GM19025 (cell line): ENCODE measurements around the gene HDAC4.
"Not testable (repeated sequence)": the region's sequence is repeated elsewhere in the genome, so short reads cannot be mapped to it uniquely, and the experiment has no call there.

Experiments
- ATAC-seq: cut with Tn5 transposase; IDR thresholded peaks from one replicate; pipeline ENCODE4 v1.9.1; 2021; ENCODE audit warnings: mild to moderate bottlenecking, low read depth, moderate library complexity; ENCODE audit not compliant: unreplicated experiment

The HDAC4 gene

DNA sequence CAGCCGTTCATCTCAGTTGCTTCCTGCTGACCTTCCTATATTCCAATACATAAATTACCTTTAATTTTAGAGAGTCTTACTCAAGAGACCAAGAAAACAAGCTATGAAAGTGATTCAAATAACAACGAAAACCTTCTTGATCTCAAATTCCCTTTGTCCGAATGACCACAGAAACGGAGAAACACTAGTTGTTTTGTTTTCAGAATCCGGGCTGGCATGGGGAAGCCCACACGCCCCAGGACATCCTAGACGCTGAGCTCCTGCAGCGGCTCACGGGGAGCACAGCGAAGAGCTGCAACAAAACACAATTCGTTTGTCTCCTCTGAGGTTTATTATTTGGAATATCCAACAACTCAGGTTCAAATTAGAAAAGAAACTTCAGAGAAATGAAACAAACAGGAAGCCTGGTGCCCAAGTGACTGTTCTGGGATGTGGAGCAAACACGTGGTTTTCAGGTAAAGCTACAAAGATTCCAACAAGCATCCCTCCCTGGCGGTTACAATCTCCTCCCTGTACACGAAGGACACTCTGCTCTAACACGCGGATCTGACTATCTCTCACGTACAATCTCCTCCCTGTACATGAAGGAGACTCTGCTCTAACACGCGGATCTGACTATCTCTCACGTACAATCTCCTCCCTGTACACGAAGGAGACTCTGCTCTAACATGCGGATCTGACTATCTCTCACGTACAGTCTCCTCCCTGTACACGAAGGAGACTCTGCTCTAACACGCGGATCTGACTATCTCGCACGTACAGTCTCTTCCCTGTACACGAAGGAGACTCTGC, 315.4 kb downstream of the HDAC4 start:
- no peak for ATAC-seq

DNA sequence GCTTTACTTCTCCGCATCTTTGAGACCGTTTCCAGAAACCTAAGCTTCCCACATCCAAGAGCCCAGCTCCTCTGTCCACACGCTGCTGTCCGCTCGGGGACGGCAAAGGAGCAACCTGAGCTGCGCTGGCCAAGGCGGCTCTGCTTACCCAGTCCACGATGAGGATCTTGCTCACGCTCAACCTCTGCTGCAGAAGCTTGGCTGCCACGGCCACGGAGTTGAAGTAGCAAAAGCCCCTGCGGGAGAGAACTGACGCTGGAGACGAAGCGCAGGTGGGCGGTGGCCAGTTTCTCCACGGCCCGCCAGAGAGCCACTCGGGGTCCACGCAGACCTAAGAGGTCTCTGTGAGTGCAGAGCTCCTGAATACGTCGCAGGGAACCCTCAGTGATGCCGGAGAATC, 316.8 kb downstream of the HDAC4 start:
- no peak for ATAC-seq

DNA sequence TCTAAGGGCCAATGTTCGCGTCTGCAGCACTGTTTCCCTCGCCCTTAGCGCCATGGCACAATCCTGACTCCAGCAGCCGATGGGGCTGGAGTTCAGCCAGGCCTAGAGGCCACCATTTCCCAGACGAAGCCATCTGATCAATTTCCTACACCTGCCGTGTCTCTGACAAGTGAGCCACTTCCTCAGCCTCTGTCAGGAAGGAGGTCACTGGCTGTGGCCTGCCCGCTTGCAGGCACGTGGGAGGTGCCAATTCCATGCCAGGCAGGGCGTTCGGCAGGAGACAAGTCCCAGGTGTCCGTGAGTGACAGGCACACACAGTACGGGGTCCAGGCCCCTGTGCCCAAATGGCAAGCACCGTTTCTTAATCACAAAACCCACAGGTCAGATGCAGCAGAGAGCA, 318.4 kb downstream of the HDAC4 start:
- no peak for ATAC-seq

DNA sequence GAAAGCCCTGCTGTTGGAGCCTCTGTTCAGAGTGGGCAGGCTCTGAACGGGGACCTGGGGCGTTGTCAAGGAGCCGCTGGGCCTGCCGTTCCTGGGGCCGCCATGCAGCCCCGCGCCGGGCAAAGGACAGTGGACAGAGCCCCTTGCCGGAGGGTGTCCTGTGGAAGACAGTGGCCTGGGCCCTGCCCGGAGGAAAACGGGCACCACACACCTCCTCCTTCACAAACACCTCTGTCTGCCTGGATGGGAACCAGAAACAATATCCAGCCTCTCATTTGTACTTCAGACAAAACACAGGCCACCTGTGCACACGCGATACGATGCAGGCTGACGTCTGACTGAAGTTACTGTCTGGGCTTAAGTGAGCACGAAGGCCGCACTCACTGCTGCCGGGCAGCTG, 319.2 kb downstream of the HDAC4 start:
- no peak for ATAC-seq

DNA sequence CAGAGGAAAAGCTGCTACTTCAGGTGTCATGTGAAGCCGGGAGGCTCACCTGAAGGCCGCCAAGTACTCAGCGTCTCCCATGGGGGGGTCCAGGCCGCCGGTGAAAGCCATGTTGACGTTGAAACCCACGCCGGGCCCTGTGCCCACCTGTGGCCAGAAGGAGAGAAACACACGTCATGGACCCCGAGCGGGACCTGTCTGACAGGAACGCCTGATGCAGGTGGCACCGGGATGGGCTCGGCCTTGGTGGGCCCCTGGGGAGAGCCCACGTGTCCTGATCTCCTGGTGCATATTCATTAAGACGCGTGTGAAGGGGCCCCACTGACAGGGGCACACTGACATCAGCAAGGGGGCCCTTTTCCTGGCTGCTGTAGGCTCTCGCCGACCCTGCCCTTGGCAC, 319.8 kb downstream of the HDAC4 start:
- ATAC-seq, result no peak

DNA sequence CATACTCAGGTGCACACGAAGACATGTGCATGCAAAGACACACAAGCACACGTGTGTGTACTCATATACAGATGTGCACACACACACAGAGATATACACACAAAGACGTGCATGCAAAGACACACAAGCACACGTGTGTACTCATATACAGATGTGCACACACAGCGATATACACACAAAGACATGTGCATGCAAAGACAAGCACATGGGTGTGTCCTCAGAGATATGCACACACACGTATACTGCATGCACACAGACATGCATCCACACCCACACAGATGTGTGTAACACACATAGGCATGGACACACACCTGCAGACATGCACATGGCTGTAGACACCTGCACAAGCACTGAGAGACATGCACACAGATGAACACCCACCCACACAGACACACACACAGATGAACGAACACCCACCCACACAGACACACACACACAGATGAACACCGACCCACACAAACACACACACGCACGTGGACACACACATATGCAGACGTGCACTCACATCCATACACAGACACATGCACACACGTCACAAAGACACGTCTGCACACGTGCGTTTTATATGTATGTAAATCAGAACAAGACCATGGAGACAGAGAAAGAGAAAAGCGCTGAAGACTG, 321.0 kb downstream of the HDAC4 start:
- ATAC-seq, result no peak

DNA sequence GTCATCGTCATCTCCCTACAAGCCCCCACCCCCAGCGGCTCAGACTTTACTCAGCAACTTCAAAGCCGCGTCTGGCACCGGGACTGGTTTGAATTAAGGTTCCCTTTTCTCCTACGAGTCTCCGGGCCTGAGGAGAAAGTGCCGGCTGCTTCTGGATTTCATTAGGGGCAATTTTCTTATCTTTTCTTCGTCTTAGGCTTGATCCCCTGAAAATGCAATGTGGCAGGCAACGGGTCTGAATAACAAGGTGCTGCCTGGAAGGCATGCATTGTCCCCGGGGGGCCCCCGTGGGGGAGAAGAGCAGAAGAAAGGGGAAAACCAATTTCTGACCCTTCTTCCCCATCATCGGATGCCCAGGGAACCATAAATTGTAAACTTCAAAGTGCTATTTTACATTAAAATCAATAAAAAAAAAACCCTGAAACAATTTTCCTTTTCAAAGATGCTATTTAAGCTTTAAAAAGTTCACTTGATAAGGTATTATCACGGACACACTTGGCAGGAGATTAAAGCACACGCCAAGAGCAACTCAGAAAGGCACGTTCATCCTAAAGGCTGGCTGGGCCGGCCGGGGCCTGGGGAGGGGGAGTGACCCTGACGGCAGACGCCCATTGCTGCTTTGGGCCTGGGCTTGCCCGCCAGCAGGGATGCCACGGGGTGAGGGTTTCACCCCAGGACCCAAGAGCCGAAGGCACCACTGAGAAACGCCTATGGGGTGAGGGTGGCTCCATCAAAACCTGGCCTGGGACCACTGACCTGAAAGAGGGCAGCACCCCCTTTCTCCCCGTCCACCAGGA, 322.5 kb downstream of the HDAC4 start:
- no peak for ATAC-seq

DNA sequence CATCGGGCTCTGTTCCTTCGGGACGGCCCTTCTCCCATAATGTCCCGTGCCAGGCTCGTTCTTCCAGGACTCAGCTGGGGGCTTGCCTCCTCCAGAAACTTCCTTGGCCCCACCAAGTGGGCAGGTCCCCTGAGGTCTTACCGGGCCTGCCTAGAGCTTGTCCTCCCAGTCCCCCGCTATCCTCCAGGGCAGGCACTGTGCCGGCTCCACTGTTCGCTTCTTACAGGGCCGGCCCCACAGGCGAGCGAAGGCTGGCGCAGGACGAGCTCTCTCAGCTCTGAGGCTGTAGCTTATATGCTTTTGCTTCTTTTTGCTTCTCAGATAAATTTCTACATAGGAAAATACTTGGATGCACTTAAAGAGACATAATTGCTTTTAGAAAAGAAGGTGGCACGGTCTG, 323.6 kb downstream of the HDAC4 start:
- no peak for ATAC-seq

DNA sequence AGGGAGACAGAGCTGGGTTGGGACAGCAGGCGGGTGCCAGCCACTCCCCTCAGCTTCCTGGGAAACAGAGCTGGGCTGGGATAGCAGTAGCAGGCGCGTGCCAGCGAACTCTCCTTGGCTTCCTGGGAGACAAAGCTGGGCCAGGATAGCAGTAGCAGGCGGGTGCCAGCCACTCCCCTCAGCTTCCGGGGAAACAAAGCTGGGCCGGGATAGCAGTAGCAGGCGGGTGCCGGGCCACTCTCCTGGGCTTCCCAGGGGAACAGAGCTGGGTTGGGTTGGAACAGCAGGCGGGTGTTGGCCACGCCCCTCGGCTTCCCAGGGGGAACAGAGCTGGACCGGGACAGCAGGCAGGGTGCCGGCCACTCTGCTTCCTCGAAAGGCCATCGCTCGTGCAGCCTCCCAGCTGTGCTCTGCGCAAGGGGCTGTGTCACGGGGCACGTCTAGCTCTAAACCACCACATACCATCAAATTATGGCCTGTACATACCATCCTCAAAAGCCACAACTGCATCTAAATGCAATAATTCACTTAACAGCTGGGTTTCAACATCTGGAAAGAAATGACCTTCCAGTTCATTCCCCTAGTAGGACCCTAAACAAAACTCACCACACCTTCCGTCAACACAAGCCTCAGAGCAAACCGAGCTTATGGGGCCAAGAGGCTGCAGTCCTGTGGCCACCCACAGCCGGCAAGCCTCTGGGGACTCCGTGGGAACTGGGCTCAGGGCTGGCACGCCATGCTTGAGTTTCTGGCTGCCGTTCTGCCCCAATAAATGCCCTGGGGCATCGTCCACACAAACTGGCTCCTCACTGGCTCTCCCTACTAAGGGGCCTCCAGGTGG, 324.7 kb downstream of the HDAC4 start:
- ATAC-seq, result no peak

DNA sequence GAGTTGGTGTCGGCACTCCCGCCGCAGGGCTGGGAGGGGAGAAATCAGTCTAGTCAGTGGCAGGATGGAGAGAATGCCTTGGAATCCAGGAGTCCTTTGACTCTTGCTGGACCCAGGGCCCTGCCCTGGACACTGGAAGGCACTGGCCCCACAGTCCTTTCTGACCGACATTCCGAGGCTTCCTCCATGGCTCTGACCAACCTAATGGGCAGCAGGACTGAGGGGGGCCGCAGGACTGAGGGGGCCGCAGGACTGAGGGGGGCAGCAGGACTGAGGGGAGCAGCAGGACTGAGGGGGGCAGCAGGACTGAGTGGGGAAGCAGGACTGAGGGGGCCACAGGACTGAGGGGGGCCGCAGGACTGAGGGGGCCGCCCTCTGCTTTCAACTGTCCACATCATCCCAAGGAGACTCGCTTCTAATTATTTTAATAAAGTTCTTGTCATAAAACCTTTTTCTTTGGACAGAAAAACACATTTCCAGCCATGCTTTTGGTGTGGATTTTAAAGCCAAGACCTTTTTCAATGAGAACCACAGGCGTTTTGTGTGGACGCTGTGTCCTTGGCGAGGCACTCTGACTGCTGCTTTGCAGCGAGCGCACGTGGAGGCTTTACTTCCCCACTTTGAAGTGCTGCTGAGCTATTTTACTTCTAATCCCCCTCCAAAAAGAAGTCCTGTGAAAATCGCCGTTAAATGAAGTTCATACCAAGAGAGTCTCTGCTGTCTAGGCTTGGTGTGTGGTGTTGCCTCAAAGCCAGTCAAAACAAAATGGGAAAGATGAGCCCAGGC, 326.9 kb downstream of the HDAC4 start:
- no peak for ATAC-seq

DNA sequence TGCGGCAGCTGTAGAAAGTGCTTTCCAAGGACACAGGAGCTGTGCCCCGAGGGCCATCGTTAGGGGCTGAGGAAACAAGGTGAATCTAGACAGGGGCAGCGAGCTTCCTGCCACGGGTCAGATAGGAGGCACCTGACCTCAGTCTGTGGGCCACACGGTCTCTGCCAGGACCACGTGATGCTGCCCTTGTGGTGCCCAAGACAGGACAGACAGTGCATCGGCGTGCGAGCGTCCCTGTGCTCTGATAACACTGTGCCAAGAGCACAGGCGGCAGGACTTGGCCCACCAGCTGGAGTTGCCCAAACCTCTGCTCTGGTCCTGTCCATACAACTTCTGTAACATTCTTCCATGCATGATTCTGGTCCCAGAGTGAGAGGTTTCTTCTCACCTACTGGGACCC, 327.6 kb downstream of the HDAC4 start:
- ATAC-seq, result no peak

DNA sequence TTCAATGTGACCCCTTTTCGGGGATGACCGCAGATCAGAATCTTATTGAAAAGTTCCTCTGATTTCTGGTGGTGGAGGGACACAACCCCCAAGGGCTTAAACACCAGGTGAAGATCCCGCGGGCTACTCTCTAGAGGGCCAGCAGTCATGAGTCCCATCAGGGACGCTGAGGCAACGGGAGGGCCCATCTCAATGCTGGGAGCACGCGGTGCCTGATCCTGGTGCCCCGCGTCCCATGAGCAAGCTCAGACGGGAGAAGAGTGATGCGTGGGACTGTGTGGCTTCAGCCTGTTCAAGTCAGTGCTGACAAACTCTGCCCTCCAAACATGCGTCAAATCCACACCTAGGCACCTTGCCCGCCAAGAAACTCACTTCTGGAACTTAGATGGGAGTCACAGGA, 328.0 kb downstream of the HDAC4 start:
- no peak for ATAC-seq

DNA sequence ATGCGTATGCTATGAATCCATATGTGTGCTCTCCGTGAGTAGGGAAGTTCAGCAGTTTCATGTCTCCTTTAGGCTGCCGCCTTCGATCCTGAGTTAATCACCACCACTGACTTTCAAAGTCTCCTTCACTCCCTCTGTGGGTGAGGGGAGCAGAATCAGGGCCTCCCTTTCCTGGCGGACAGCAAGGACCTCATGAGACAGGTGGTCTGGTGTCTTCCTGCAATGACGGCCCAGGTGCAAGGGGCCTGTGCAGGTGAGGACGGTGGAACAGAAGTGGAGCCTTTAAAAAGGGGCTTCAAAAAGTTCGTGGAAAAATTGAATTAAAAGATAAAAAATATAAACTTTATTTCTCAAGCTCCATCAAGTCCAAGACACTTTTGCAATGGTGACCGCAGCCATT, 330.4 kb downstream of the HDAC4 start:
- ATAC-seq, result no peak

DNA sequence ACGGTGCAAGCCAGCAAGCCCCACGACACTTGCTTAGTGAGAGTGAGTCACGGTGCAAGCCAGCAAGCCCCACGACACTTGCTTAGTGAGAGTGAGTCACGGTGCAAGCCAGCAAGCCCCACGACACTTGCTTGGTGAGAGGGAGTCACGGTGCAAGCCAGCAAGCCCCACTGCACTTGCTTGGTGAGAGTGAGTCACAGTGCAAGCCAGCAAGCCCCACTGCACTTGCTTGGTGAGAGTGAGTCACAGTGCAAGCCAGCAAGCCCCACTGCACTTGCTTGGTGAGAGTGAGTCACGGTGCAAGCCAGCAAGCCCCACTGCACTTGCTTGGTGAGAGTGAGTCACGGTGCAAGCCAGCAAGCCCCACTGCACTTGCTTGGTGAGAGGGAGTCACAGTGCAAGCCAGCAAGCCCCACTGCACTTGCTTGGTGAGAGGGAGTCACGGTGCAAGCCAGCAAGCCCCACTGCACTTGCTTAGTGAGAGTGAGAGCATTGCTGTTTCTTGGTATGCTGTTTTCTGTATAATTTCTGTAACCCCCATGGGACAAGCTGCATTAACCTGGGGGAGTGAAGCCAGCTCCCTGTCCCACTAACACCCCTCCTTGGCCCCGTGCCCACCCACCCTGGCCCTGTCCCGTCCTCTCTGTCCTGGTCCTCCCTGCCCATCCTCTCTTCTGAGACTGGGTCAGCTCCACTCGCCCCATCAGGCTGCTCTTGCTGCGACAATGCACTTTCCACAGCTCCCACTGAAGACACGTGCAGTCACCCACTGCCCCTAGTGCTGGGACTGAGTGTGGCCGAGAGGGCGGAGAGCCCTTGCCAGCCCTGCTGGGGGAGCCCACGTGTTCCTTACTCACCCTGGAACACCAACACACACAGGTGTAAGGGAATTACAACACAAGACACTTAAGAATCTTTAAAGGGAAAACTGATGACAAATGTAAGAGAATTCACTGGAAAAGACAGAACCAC, 331.2 kb downstream of the HDAC4 start:
- not testable (repeated sequence) for ATAC-seq

DNA sequence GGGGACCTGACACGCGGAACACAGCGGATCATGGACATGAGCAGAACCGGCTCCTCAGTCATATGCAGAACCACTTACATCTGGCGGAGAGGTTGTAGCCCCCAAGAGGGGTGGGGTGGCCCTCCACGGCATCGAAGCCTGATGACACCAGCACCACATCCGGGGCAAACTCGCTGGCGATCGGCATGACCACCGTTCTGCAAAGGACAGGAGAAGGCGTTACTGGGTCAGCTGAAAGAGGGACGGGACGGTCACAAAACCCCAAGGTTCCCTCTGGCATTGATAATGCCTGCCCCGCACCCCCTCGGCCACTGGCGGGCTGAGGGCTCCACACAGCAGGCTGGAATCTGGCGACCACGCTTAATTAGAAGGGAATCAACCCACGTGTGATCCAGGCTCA, 332.4 kb downstream of the HDAC4 start:
- ATAC-seq, result no peak

DNA sequence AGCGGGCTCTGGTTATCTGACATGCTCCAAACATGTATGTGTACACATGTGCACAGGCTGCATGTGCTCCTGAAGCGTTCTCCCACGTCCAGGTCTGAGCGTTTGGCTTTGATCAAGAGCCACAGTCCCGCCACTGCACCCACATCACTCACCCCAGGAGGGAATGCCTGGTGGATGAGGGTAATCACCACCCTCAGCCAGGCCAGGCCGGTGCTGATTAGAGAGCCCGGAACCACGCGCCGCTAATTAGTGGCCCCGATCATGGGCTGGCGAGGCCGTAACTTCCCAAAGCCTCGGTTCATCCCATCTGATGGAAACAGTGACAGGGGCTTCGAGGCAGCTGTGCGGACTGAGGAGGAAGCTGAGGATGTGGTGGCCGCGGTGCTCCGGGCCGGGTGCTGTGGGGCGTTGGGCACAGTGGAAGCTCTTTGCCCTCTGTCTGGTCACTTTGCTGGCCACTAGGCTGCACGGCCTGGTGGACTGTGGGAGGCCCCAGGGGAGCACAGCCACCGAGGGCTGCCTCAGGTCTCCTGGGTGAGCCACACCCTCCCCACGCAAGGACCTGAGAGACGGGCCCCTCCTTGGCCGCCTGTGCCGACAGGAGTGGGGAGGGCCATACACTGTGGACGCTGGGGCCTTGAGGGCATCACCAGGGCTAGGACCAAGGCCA, 333.5 kb downstream of the HDAC4 start:
- no peak for ATAC-seq

DNA sequence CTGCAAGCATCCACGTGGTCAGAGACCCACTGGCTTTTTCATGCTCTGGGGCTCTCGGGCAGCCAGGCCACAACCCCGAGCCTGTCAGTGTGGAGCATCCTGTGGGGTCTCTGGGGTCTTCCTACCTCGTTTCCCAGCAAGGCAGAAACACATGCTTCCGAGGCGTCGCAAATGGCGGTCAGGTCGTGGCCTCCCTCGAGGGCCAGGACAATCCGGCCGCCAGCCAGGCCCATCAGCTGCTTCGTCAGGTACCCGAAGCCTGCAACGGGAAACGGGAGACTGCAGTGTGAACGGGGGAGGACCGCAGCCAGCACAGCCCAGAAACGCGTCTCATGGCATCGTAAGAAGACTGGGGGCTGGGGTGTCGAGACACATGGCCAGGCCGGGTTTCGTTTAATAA, 334.2 kb downstream of the HDAC4 start:
- no peak for ATAC-seq

DNA sequence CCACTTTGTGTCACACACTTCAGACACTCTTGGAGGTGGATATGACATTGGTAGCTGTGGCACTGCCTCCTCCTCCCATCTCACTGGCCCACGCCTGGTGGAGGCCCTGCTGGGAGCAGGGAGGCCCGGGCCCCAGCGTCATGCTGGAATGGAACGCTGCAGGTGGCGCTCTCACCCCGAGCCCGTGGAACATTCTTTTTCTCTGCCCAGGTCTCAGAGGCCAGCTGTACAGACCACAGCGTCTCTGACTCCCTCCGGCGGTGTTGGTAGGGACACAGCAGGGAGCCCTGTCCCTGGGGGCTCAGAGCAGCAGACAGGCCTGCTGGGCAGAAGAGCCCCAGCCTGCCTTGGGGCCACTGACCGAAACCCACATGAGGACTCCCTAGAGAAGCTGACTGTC, 334.9 kb downstream of the HDAC4 start:
- ATAC-seq, result no peak
